Breast epithelium (tissue), 4 donors: ENCODE measurements around the gene CTNS. TPM values are rescaled to one million over a fixed set of nuclear protein-coding genes. Genes with fewer than 3 reads are reported as not detected.

Experiments
- DNase-seq, 2 donors: peaks; one replicate each; pipeline ENCODE4 v3.0.0-alpha.2; 2019; ENCODE audit warnings: low spot score in 2 of 2
- H3K27ac ChIP-seq, 2 donors: fragments of 200-600 bp; sonication (generic) in 1 of 2; one replicate each; pipeline ENCODE4 v1.5.1; 2016 to 2019; ENCODE audit warnings: mild to moderate bottlenecking in 1 of 2
- H3K27me3 ChIP-seq, 2 donors: fragments of 200-600 bp; sonication (generic) in 1 of 2; one replicate each; pipeline versions ENCODE4 v1.5.1 to v1.6.0; 2017 to 2019; ENCODE audit warnings: control low read depth in 1 of 2, mild to moderate bottlenecking in 1 of 2
- H3K36me3 ChIP-seq: fragments of 200-600 bp; one replicate; pipeline ENCODE4 v1.5.1; 2019
- H3K4me1 ChIP-seq, 2 donors: fragments of 200-600 bp; sonication (generic); one replicate each; pipeline ENCODE4 v1.5.1; 2016 to 2019; ENCODE audit warnings: control low read depth in 1 of 2
- H3K4me3 ChIP-seq, 3 donors: fragments of 200-600 bp; sonication (generic); 1 replicate in 2 of 3; 2 replicates in 1 of 3; pipeline ENCODE4 v1.5.1; 2016 to 2019; ENCODE audit warnings: mild to moderate bottlenecking in 3 of 3, moderate library complexity in 2 of 3
- H3K9me3 ChIP-seq, 2 donors: fragments of 200-600 bp; sonication (generic) in 1 of 2; one replicate each; pipeline ENCODE4 v1.5.1; 2016 to 2019; ENCODE audit warnings: control low read depth in 1 of 2
- POLR2A ChIP-seq: fragments of 450-650 bp; IDR thresholded peaks from one replicate; pipeline ENCODE4 v1.6.1; 2016; ENCODE audit warnings: antibody characterized with exemption, mild to moderate bottlenecking, moderate library complexity
- POLR2AphosphoS5 ChIP-seq, 3 donors: sonication (generic); formaldehyde crosslinking; IDR thresholded peaks; one replicate each; pipeline ENCODE4 v1.6.1; 2017; ENCODE audit warnings: antibody characterized with exemption in 3 of 3
- intact Hi-C: fragments of 100-400 bp; cut with DNase I; formaldehyde crosslinking; loops from one replicate; pipeline ENCODE4 v1.15.1; 2023; ENCODE audit warnings: low total_unique reads
- total RNA-seq, 3 donors: library from RNA; depleted of rRNA; stranded (reverse); fragments of >200 nt; gene quantifications; one replicate each; pipeline ENCODE4 v1.1.0, GENCODE V29; 2016
- TF ChIP-seq, protein P1 (sequence below), 3 donors: fragments of 450-650 bp; IDR thresholded peaks; one replicate each; pipeline ENCODE4 v1.5.1; 2016 to 2017; ENCODE audit warnings: antibody characterized with exemption in 3 of 3, mild to moderate bottlenecking in 3 of 3, moderate library complexity in 3 of 3

Gene CTNS
- total RNA-seq, 3 donors from 2014 or later: 20.0 to 31.0 (median 20.1) TPM

DNA sequence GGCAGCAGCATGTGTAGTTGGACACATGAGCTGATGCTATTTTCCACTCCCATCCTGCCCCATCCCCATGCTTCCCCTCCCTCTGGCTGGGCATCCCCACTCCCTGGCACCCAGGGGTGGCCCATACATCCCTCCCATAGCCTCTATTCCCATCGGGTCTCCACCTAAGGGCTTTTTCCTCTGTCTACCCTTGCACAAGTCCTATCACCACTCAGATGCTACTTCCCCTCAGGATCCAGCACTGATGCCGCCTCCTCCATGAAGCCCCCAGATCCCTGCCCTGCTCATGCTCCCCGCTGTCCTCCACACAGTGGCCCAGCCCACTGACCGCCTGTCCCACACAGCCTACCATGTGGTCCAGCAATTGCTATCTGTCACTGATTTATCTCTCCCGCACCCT is 43.2 kb upstream of the CTNS start:
- TF ChIP-seq, protein P1, sequence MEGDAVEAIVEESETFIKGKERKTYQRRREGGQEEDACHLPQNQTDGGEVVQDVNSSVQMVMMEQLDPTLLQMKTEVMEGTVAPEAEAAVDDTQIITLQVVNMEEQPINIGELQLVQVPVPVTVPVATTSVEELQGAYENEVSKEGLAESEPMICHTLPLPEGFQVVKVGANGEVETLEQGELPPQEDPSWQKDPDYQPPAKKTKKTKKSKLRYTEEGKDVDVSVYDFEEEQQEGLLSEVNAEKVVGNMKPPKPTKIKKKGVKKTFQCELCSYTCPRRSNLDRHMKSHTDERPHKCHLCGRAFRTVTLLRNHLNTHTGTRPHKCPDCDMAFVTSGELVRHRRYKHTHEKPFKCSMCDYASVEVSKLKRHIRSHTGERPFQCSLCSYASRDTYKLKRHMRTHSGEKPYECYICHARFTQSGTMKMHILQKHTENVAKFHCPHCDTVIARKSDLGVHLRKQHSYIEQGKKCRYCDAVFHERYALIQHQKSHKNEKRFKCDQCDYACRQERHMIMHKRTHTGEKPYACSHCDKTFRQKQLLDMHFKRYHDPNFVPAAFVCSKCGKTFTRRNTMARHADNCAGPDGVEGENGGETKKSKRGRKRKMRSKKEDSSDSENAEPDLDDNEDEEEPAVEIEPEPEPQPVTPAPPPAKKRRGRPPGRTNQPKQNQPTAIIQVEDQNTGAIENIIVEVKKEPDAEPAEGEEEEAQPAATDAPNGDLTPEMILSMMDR (IDR thresholded peaks at IDR 0.05): no peak
- no peak for TF ChIP-seq POLR2AphosphoS5 (IDR thresholded peaks at IDR 0.05)
- no peak for TF ChIP-seq POLR2A
- H3K4me3 ChIP-seq: no peak overlapping the region
- no peaks in the 10 kb centered on the region for H3K4me1 ChIP-seq
- no peak for DNase-seq
- intact Hi-C loops: no loop called here
- H3K27ac ChIP-seq: no peak overlapping the region
- no peaks in the 10 kb centered on the region for H3K27me3 ChIP-seq
- H3K9me3 ChIP-seq: no peaks in the 10 kb centered on the region
- H3K36me3 ChIP-seq: no peaks in the 10 kb centered on the region

DNA sequence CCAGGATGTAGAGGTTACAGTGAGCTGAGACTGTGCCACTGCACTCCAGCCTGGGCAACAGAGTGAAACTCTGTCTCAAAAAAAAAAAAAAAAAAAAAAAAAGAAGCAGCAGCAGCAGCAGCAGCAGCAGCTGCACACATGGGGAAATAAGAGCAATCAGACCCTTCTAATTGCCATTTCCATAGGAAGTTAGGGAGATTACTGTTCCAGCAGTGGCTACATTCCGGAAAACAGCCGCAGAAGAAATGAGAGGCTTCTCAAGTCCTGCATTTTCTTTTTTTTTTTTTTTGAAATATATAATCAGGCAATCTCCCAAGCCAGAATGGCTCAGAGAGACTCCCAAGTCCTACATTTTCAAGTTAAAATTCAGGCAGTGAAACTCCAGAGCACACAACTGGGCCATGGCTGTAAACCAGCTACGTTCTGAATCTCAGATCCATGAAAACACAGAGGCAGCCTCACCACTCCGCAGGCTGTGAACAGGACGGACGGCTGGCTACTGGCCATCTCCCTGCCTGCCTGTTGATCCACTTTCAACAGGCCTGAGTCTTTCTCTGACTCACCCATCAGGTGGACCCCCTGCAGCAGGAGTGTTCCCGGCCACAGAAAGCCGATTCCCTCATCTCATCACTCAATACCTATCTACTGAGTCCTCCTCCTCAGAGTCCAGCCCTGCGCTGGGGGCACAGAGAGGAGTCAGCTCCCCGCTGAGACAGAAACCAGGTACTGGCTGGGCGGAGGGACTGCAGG is 42.3 kb upstream of the CTNS start:
- Histone ChIP-seq H3K27ac (peak overlapping the region in 1 of 2 donors; percentile 7), H3K36me3 (no peaks in the 10 kb centered on the region), H3K27me3 (no peaks in the 10 kb centered on the region), H3K4me3 (no peak overlapping the region), H3K4me1 (no peaks in the 10 kb centered on the region), H3K9me3 (no peaks in the 10 kb centered on the region)
- intact Hi-C loops: no loop called here
- DNase-seq: no peak
- TF ChIP-seq POLR2A (no peak), POLR2AphosphoS5 (IDR thresholded peaks at IDR 0.05) (no peak)

DNA sequence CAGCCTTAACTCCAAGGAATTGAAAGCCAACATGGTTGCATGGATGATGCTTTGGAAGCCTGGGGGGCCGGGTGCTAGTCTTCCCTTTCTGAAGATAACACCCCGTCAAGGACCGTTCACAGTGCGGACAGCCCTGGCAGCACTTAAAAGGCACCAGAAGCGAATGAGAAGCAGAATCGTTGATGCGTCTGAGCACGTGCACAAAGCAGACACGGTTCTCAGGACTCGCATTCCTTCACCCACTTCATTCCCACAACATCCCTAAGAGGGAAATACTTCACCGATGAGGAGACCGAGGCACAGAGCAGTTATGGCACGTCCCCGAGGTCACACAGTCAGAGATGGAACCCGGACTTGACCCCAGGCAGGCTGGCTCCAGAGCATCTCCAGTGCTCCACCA is 41.6 kb upstream of the CTNS start:
- Histone ChIP-seq H3K9me3 (no peaks in the 10 kb centered on the region), H3K36me3 (no peaks in the 10 kb centered on the region), H3K27ac (peak overlapping the region in 1 of 2 donors; percentile 7), H3K4me3 (no peak overlapping the region), H3K4me1 (no peaks in the 10 kb centered on the region), H3K27me3 (no peaks in the 10 kb centered on the region)
- TF ChIP-seq POLR2A: no peak
- TF ChIP-seq, protein P1 (IDR thresholded peaks at IDR 0.05): no peak
- TF ChIP-seq POLR2AphosphoS5 (IDR thresholded peaks at IDR 0.05): no peak
- intact Hi-C loops: no loop called here
- DNase-seq: no peak

DNA sequence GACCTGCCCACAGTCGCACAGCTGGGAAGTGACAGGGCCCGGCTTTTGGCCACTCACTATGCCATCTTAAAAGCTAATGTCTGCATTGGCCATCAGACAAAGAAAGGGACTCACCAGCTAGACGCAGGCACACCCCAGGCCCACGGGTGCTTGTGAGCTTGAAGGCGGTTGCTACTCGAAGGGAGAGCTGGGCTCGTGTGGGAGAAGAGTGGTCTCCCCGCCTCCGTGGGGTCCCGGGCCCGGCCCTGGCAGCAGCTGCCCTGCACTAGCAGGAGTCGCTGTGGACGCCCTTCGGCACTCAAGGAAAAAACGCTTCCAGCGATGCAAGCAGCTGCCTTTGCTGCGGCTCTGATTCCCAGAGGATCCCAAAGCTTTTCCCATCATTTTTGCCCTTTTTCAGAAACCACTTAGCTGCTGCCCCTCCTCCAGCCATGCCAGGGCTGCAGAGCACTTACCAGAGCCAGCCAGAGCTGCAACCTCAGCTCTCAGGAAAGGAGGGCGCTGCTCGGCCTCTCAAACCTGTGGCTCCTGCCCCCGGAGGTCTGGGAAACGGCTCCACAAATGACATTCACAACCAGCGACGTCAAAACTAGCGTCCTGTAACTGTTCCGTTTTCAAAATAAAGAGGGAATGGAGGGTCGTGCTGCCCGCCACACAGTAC is 39.6 kb upstream of the CTNS start:
- no peak overlapping the region for H3K27ac ChIP-seq
- H3K36me3 ChIP-seq: no peaks in the 10 kb centered on the region
- no peaks in the 10 kb centered on the region for H3K4me1 ChIP-seq
- no peaks in the 10 kb centered on the region for H3K27me3 ChIP-seq
- TF ChIP-seq POLR2AphosphoS5 (IDR thresholded peaks at IDR 0.05): no peak
- no peak overlapping the region for H3K4me3 ChIP-seq
- no peaks in the 10 kb centered on the region for H3K9me3 ChIP-seq
- intact Hi-C loops: no loop called here
- no peak for DNase-seq

- H3K27me3 ChIP-seq: no peaks in the 10 kb centered on the region
- H3K4me3 ChIP-seq: no peak overlapping the region
- DNase-seq: no peak
- no peak for TF ChIP-seq POLR2A
- TF ChIP-seq, protein P1 (IDR thresholded peaks at IDR 0.05): no peak
- TF ChIP-seq POLR2AphosphoS5 (IDR thresholded peaks at IDR 0.05): no peak
- no peak overlapping the region for H3K27ac ChIP-seq
- intact Hi-C loops: no loop called here
- no peaks in the 10 kb centered on the region for H3K4me1 ChIP-seq
- H3K9me3 ChIP-seq: no peaks in the 10 kb centered on the region
- no peaks in the 10 kb centered on the region for H3K36me3 ChIP-seq
Measured at GRCh38 chr17:3598078-3598477, 38.5 kb upstream of the CTNS start.

GRCh38 chr17:3600529-3601205 is 35.9 kb upstream of the CTNS start:
- no peak for DNase-seq
- TF ChIP-seq POLR2AphosphoS5 (IDR thresholded peaks at IDR 0.05) (no peak), POLR2A (no peak)
- TF ChIP-seq, protein P1 (IDR thresholded peaks at IDR 0.05): no peak
- H3K9me3 ChIP-seq: no peaks in the 10 kb centered on the region
- H3K4me1 ChIP-seq: no peaks in the 10 kb centered on the region
- intact Hi-C loops: no loop called here
- H3K4me3 ChIP-seq: no peak overlapping the region
- H3K27ac ChIP-seq: no peak overlapping the region
- no peaks in the 10 kb centered on the region for H3K36me3 ChIP-seq
- H3K27me3 ChIP-seq: no peaks in the 10 kb centered on the region
